Measurements from ENCODE around the gene ELK1.

Gene ELK1, protein sequence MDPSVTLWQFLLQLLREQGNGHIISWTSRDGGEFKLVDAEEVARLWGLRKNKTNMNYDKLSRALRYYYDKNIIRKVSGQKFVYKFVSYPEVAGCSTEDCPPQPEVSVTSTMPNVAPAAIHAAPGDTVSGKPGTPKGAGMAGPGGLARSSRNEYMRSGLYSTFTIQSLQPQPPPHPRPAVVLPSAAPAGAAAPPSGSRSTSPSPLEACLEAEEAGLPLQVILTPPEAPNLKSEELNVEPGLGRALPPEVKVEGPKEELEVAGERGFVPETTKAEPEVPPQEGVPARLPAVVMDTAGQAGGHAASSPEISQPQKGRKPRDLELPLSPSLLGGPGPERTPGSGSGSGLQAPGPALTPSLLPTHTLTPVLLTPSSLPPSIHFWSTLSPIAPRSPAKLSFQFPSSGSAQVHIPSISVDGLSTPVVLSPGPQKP

GRCh38 chrX:47650164-47651042, at the start of gene ELK1:
ELK1 (minus strand) TSS chrX:47650563; CDS start chrX:47641441, 9,122 bp downstream.
- 0 out of 2 replicates have a peak, but pooled peaks have one; percentile 24 for TF ChIP-seq YY1 (IDR thresholded peaks at IDR 0.05; ENCODE audit: low read depth)
- TF ChIP-seq USF1 (IDR thresholded peaks at IDR 0.05) = peak; percentile 88
- peak; percentile 27; the same call in 1 of the 2 replicates for TF ChIP-seq NFIC (IDR thresholded peaks at IDR 0.05)
- TF ChIP-seq CREB1 (IDR thresholded peaks at IDR 0.05; ENCODE audit: low read depth) = no peak
- peak; percentile 49; the same call in 1 of the 2 replicates for TF ChIP-seq TAF1 (IDR thresholded peaks at IDR 0.05; ENCODE audit: low read depth)
- peak; percentile 80 for TF ChIP-seq EGR1 (IDR thresholded peaks at IDR 0.05)
- peak; percentile 26; the same call in 1 of the 2 replicates for TF ChIP-seq TCF12 (IDR thresholded peaks at IDR 0.05; ENCODE audit: low read depth)
- no peak for TF ChIP-seq FOXM1 (IDR thresholded peaks at IDR 0.05; ENCODE audit: borderline replicate concordance, low read depth)
- TF ChIP-seq, protein P1, sequence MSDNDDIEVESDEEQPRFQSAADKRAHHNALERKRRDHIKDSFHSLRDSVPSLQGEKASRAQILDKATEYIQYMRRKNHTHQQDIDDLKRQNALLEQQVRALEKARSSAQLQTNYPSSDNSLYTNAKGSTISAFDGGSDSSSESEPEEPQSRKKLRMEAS (IDR thresholded peaks at IDR 0.05) = peak; percentile 30

DNA sequence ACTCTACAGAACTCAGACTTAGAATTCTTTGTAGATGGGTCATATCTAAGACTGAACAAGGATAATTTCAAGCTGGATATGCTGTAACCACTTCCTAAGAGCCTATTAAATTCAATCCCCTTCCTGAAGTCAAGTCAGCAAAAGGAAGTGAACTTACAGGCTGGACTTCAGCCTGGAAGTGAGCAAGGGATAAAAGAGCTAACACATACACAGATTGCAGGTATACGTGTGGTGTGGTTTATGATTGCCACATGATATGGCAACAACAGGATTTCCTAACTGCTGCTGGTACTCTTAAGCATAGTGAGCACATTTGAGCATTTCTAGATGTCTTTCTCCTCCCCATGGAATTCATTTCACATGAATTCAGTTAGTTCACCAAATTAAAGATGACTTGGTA, 46.8 kb upstream of the ELK1 start:
- TF ChIP-seq YY1 (IDR thresholded peaks at IDR 0.05; ENCODE audit: low read depth) = no peak
- TF ChIP-seq RAD21 (IDR thresholded peaks at IDR 0.05; ENCODE audit: low read depth) = no peak
- TF ChIP-seq EGR1 (IDR thresholded peaks at IDR 0.05) = no peak
- TF ChIP-seq CEBPB (IDR thresholded peaks at IDR 0.05) = no peak
- no peak for TF ChIP-seq CREB1 (IDR thresholded peaks at IDR 0.05; ENCODE audit: low read depth)
- no peak for TF ChIP-seq TAF1 (IDR thresholded peaks at IDR 0.05; ENCODE audit: low read depth)
- no peak for TF ChIP-seq NFIC (IDR thresholded peaks at IDR 0.05)
- no peak for TF ChIP-seq TCF12 (IDR thresholded peaks at IDR 0.05; ENCODE audit: low read depth)
- TF ChIP-seq EP300 (IDR thresholded peaks at IDR 0.05; ENCODE audit: borderline replicate concordance) = no peak
- TF ChIP-seq TEAD4 (IDR thresholded peaks at IDR 0.05) = no peak
- TF ChIP-seq, protein P1 (IDR thresholded peaks at IDR 0.05) = no peak
- TF ChIP-seq REST (IDR thresholded peaks at IDR 0.05; ENCODE audit: low read depth) = no peak
- no peak for TF ChIP-seq ZBTB7A (IDR thresholded peaks at IDR 0.05; ENCODE audit: low read depth)
- no peak for TF ChIP-seq FOXM1 (IDR thresholded peaks at IDR 0.05; ENCODE audit: borderline replicate concordance, low read depth)
- no peak for TF ChIP-seq USF1 (IDR thresholded peaks at IDR 0.05)

- no peak for TF ChIP-seq TCF12 (IDR thresholded peaks at IDR 0.05; ENCODE audit: low read depth)
- TF ChIP-seq NFIC (IDR thresholded peaks at IDR 0.05) = no peak
- TF ChIP-seq, protein P1 (IDR thresholded peaks at IDR 0.05) = no peak
- no peak for TF ChIP-seq EGR1 (IDR thresholded peaks at IDR 0.05)
- no peak for TF ChIP-seq EP300 (IDR thresholded peaks at IDR 0.05; ENCODE audit: borderline replicate concordance)
- TF ChIP-seq ZBTB7A (IDR thresholded peaks at IDR 0.05; ENCODE audit: low read depth) = no peak
These were observed 39.8 kb upstream of the ELK1 start for GRCh38 chrX:47690175-47690574.

- no peak for TF ChIP-seq FOXM1 (IDR thresholded peaks at IDR 0.05; ENCODE audit: borderline replicate concordance, low read depth)
- TF ChIP-seq USF1 (IDR thresholded peaks at IDR 0.05) = no peak
- no peak for TF ChIP-seq TAF1 (IDR thresholded peaks at IDR 0.05; ENCODE audit: low read depth)
- no peak for TF ChIP-seq CREB1 (IDR thresholded peaks at IDR 0.05; ENCODE audit: low read depth)
- no peak for TF ChIP-seq EP300 (IDR thresholded peaks at IDR 0.05; ENCODE audit: borderline replicate concordance)
- TF ChIP-seq, protein P1 (IDR thresholded peaks at IDR 0.05) = no peak
- no peak for TF ChIP-seq REST (IDR thresholded peaks at IDR 0.05; ENCODE audit: low read depth)
- no peak for TF ChIP-seq TCF12 (IDR thresholded peaks at IDR 0.05; ENCODE audit: low read depth)
- TF ChIP-seq TEAD4 (IDR thresholded peaks at IDR 0.05) = no peak
- TF ChIP-seq ZBTB7A (IDR thresholded peaks at IDR 0.05; ENCODE audit: low read depth) = no peak
- TF ChIP-seq EGR1 (IDR thresholded peaks at IDR 0.05) = no peak
- TF ChIP-seq NFIC (IDR thresholded peaks at IDR 0.05) = no peak
- no peak for TF ChIP-seq CEBPB (IDR thresholded peaks at IDR 0.05)
These were observed 36.9 kb upstream of the ELK1 start for GRCh38 chrX:47687263-47687662.
